HCT116 (cell line): ENCODE data around the gene MGST2. TPM values are rescaled to one million over a fixed set of nuclear protein-coding genes. Genes with fewer than 3 reads are reported as not detected.

Experiments used
- ATAC-seq: fragments of 200-7000 bp; cut with Tn5 transposase; 2 replicates; pipeline ENCODE4 v1.9.1; 2020; ENCODE audit warnings: mild to moderate bottlenecking, moderate library complexity
- BruUV-seq: library from RNA; stranded (reverse); fragments of 400-500 nt; replicated peaks from 2 replicates; lab custom pipeline; 2021; lab: Mats Ljungman, UMichigan
- CTCF ChIA-PET: fragments of 300-600 bp; sonication (Branson Sonifier 250); formaldehyde crosslinking; loops from one replicate; lab custom pipeline; 2021; ENCODE audit warnings: antibody characterized with exemption; lab: Charles Lee
- POLR2A ChIA-PET: fragments of 300-600, 350-600 bp; sonication (Branson Sonifier 250); formaldehyde crosslinking; loops from one replicate; lab custom pipeline; 2021; ENCODE audit warnings: antibody characterized with exemption; lab: Charles Lee
- RAD21 ChIA-PET, 2 experiments: fragments of 300-600 bp; sonication (Branson Sonifier 250); formaldehyde crosslinking; loops; one replicate each; lab custom pipeline; 2023; ENCODE audit warnings: low total read pairs in 2 of 2; ENCODE audit not compliant: uncharacterized antibody in 2 of 2, unreplicated experiment in 2 of 2, low non-redundant PET in 1 of 2; lab: Charles Lee
- DNase-seq: peaks from one replicate; pipeline ENCODE4 v3.0.0-alpha.2; 2010; ENCODE audit warnings: low read depth, low spot score
- H2AFZ ChIP-seq: fragments of 200-600 bp; shearing (Covaris generic), sonication (generic); 2 replicates; pipeline ENCODE4 v1.6.1; 2017; ENCODE audit warnings: low read depth, mixed run types, mixed read lengths, antibody characterized with exemption, low read length; ENCODE audit not compliant: poor library complexity, severe bottlenecking
- H3K27ac ChIP-seq: 2 replicates; pipeline ENCODE4 v1.5.1; 2012; ENCODE audit warnings: low read depth, low read length
- H3K27me3 ChIP-seq: fragments of 200-600 bp; sonication (generic); 2 replicates; pipeline ENCODE4 v1.6.1; 2016; ENCODE audit warnings: mixed run types, low read length, mixed read lengths; ENCODE audit not compliant: insufficient read depth
- H3K36me3 ChIP-seq, 2 experiments: fragments of 200-500 bp in 1 of 2; fragments of 200-600 bp in 1 of 2; sonication (Bioruptor generic) in 1 of 2; sonication (generic) in 1 of 2; 2 replicates each; pipeline versions ENCODE4 v1.5.1 to v1.6.1; 2014 to 2016; ENCODE audit warnings: low read length in 2 of 2, inconsistent platforms in 1 of 2, mixed read lengths in 1 of 2, mixed run types in 1 of 2; ENCODE audit not compliant: insufficient read depth in 2 of 2, control insufficient read depth in 1 of 2
- H3K4me1 ChIP-seq, 2 experiments: fragments of 200-600 bp in 1 of 2; sonication (generic) in 1 of 2; 2 replicates each; pipeline versions ENCODE4 v1.5.1 to v1.6.1; 2012 to 2017; ENCODE audit warnings: low read length in 2 of 2, inconsistent platforms in 1 of 2, mild to moderate bottlenecking in 1 of 2, mixed read lengths in 1 of 2, mixed run types in 1 of 2, moderate library complexity in 1 of 2; ENCODE audit not compliant: insufficient read depth in 2 of 2, control insufficient read depth in 1 of 2
- H3K4me2 ChIP-seq: fragments of 200-600 bp; sonication (generic); 2 replicates; pipeline ENCODE4 v1.6.1; 2017; ENCODE audit warnings: mixed run types, low read length, mixed read lengths
- H3K4me3 ChIP-seq, 2 experiments: fragments of 200-600 bp in 1 of 2; sonication (generic) in 1 of 2; replicated peaks in 1 of 2; 2 replicates each; pipeline ENCODE4 v1.5.1; 2011 to 2016; ENCODE audit warnings: low read length in 2 of 2, control low read depth in 1 of 2, low read depth in 1 of 2, mild to moderate bottlenecking in 1 of 2, mixed read lengths in 1 of 2, mixed run types in 1 of 2
- H3K79me2 ChIP-seq: fragments of 200-600 bp; sonication (generic); 2 replicates; pipeline ENCODE4 v1.6.1; 2017; ENCODE audit warnings: mild to moderate bottlenecking, mixed run types, low read length, moderate library complexity, mixed read lengths; ENCODE audit not compliant: insufficient read depth
- H3K9ac ChIP-seq: fragments of 200-600 bp; sonication (generic); 2 replicates; pipeline ENCODE4 v1.6.1; 2016; ENCODE audit warnings: low read length, mixed read lengths
- H3K9me2 ChIP-seq: fragments of 200-600 bp; sonication (generic), shearing (Covaris generic); 2 replicates; pipeline ENCODE4 v1.6.1; 2017; ENCODE audit warnings: mixed run types, mild to moderate bottlenecking, moderate library complexity; ENCODE audit not compliant: insufficient read depth
- H3K9me3 ChIP-seq, 2 experiments: fragments of 200-500 bp in 1 of 2; fragments of 200-600 bp in 1 of 2; sonication (Bioruptor generic) in 1 of 2; sonication (generic) in 1 of 2; 2 replicates each; pipeline ENCODE4 v1.6.1; 2014 to 2017; ENCODE audit warnings: low read length in 2 of 2, mixed read lengths in 2 of 2, inconsistent platforms in 1 of 2, low read depth in 1 of 2, mild to moderate bottlenecking in 1 of 2, mixed run types in 1 of 2, moderate library complexity in 1 of 2; ENCODE audit not compliant: control insufficient read depth in 1 of 2, insufficient read depth in 1 of 2
- H4K20me1 ChIP-seq: fragments of 200-600 bp; sonication (generic), shearing (Covaris generic); 2 replicates; pipeline ENCODE4 v1.6.1; 2017; ENCODE audit warnings: mixed run types, mild to moderate bottlenecking, moderate library complexity; ENCODE audit not compliant: insufficient read depth
- CTCF ChIP-seq, 3 experiments: fragments of 200-600 bp in 1 of 3; sonication (generic) in 1 of 3; IDR thresholded peaks in 2 of 3; conservative IDR thresholded peaks in 1 of 3; 2 replicates each; pipeline ENCODE4 v1.5.1; 2012 to 2017; ENCODE audit warnings: low read depth in 2 of 3, low read length in 2 of 3, antibody characterized with exemption in 1 of 3, borderline replicate concordance in 1 of 3, control low read depth in 1 of 3, mild to moderate bottlenecking in 1 of 3, mixed read lengths in 1 of 3, mixed run types in 1 of 3, moderate library complexity in 1 of 3; ENCODE audit not compliant: insufficient read depth in 1 of 3
- EGR1 ChIP-seq: IDR thresholded peaks from 2 replicates; pipeline ENCODE4 v1.6.1; 2012; ENCODE audit warnings: low read depth
- FOSL1 ChIP-seq: IDR thresholded peaks from 2 replicates; pipeline ENCODE4 v1.6.1; 2012; ENCODE audit warnings: low read depth
- MAX ChIP-seq: IDR thresholded peaks from 2 replicates; pipeline ENCODE4 v1.6.1; 2012
- RAD21 ChIP-seq: IDR thresholded peaks from 2 replicates; pipeline ENCODE4 v1.6.1; 2012; ENCODE audit warnings: low read depth, mild to moderate bottlenecking
- REST ChIP-seq: IDR thresholded peaks from 2 replicates; pipeline ENCODE4 v1.6.1; 2012; ENCODE audit warnings: low read depth
- SIN3A ChIP-seq: IDR thresholded peaks from 2 replicates; pipeline ENCODE4 v1.6.1; 2012; ENCODE audit warnings: low read depth
- TCF7L2 ChIP-seq: IDR thresholded peaks from 2 replicates; pipeline ENCODE4 v1.7.0; 2011; ENCODE audit warnings: borderline replicate concordance, inconsistent platforms; ENCODE audit not compliant: insufficient read depth, insufficient read length; ENCODE audit errors: extremely low read depth
- ZBTB33 ChIP-seq: IDR thresholded peaks from 2 replicates; pipeline ENCODE4 v1.6.1; 2011; ENCODE audit warnings: mild to moderate bottlenecking, low read length, moderate library complexity; ENCODE audit not compliant: insufficient replicate concordance; ENCODE audit errors: extremely low read depth
- ZFX ChIP-seq: fragments of 450-650 bp; IDR thresholded peaks from 2 replicates; pipeline ENCODE4 v1.6.1; 2017
- intact Hi-C: fragments of 100-400 bp; cut with micrococcal nuclease; formaldehyde crosslinking; loops from 2 replicates; pipeline ENCODE4 v1.10.0; 2022
- total RNA-seq: library from RNA; stranded (reverse); gene quantifications from one replicate; pipeline ENCODE4 v1.2.1, GENCODE V29; 2021; ENCODE audit not compliant: unreplicated experiment

Gene MGST2
- total RNA-seq, 1 experiment from 2014 or later, result 24.3 TPM

GRCh38 chr4:139732991-139733570 lies 67.5 kb downstream of the MGST2 start:
- Histone ChIP-seq H3K4me2 (no peak overlapping the region), H3K79me2 (no peaks in the 10 kb centered on the region), H4K20me1 (no peaks in the 10 kb centered on the region), H3K36me3 (no peaks in the 10 kb centered on the region), H3K9me3 (no peaks in the 10 kb centered on the region), H3K9ac (no peak overlapping the region), H3K9me2 (no peaks in the 10 kb centered on the region), H3K27ac (no peak overlapping the region), H2AFZ (no peak overlapping the region), H3K27me3 (no peaks in the 10 kb centered on the region), H3K4me3 (no peak overlapping the region), H3K4me1 (no peaks in the 10 kb centered on the region)
- ChIA-PET POLR2A (no interaction called here), CTCF (no interaction called here), RAD21 (no interaction called here)
- ATAC-seq (no peak), DNase-seq (no peak)
- intact Hi-C loops, result no loop called here
- no TSS peak for BruUV-seq
- TF ChIP-seq MAX, result no peak
- no peak for TF ChIP-seq TCF7L2
- no peak for TF ChIP-seq RAD21
- TF ChIP-seq FOSL1, result no peak
- TF ChIP-seq SIN3A, result no peak
- no peak for TF ChIP-seq ZBTB33
- no peak for TF ChIP-seq CTCF (IDR thresholded peaks at IDR 0.05 in 2 of 3, conservative IDR thresholded peaks at IDR 0.05 in 1 of 3; ENCODE audit: borderline replicate concordance in 1 of 3, insufficient read depth in 1 of 3, low read depth in 2 of 3, low read length in 2 of 3)
- TF ChIP-seq REST, result no peak
- no peak for TF ChIP-seq ZFX
- TF ChIP-seq EGR1, result no peak
